RWPE2 (cell line): ENCODE data around the gene HOXC11.

ENCODE experiments used
- ATAC-seq: fragments of 200-7000 bp; cut with Tn5 transposase; 3 replicates; pipeline ENCODE4 v1.9.1; 2021; ENCODE audit warnings: low read depth
- DNase-seq: peaks from one replicate; pipeline ENCODE4 v3.0.0-alpha.2; 2020; ENCODE audit warnings: low spot score
- H3K27ac ChIP-seq: fragments of 450-650 bp; 2 replicates; pipeline ENCODE4 v1.5.1; 2017; ENCODE audit warnings: mild to moderate bottlenecking; ENCODE audit not compliant: poor library complexity, severe bottlenecking
- H3K27me3 ChIP-seq: fragments of 250-450 bp; sonication (Bioruptor Pico); 2 replicates; pipeline ENCODE4 v1.5.1; 2021; ENCODE audit warnings: mild to moderate bottlenecking, moderate library complexity; ENCODE audit not compliant: insufficient read depth, poor library complexity, severe bottlenecking
- H3K36me3 ChIP-seq: fragments of 250-450 bp; sonication (Bioruptor Pico); 2 replicates; pipeline ENCODE4 v1.5.1; 2020; ENCODE audit warnings: low read depth, mild to moderate bottlenecking, moderate library complexity
- H3K4me1 ChIP-seq: fragments of 250-450 bp; sonication (Bioruptor Pico); 2 replicates; pipeline ENCODE4 v1.5.1; 2021; ENCODE audit warnings: mild to moderate bottlenecking, moderate library complexity; ENCODE audit not compliant: insufficient read depth, poor library complexity, severe bottlenecking
- H3K4me3 ChIP-seq: fragments of 250-450 bp; sonication (Bioruptor Pico); 2 replicates; pipeline ENCODE4 v1.5.1; 2021; ENCODE audit warnings: mild to moderate bottlenecking, moderate library complexity; ENCODE audit not compliant: severe bottlenecking
- H3K9me3 ChIP-seq: fragments of 250-450 bp; sonication (Bioruptor Pico); 2 replicates; pipeline ENCODE4 v1.5.1; 2021; ENCODE audit warnings: mild to moderate bottlenecking, moderate library complexity; ENCODE audit not compliant: severe bottlenecking
- TF ChIP-seq, protein P1 (sequence below): fragments of 450-650 bp; IDR thresholded peaks from one replicate; pipeline ENCODE4 v1.5.1; 2017; ENCODE audit warnings: mild to moderate bottlenecking, moderate library complexity; ENCODE audit not compliant: poor library complexity, severe bottlenecking

HOXC11 gene

DNA sequence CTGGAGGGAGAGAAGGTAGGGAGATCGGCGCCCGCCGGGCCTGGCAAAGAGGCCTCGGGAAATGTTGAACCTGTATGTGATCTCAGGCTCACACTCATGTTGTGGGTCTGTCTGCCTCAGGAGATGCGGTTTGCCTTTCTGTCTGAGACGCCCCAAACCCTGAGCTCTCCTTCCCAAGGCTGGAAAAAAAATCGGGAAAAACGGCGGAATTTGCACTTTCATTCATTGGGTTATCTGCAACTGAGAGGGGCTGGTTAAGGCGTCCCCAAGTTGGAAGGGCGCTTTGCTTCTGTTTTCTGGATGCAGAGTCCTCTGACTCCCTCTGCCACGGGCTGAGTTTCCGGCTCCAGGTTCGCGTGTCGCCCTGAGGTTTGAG, 22.1 kb downstream of the HOXC11 start:
- Histone ChIP-seq H3K27me3 (peaks cover 98% of the 10 kb centered on the region), H3K4me1 (no peaks in the 10 kb centered on the region), H3K9me3 (no peaks in the 10 kb centered on the region), H3K4me3 (peak overlapping the region; percentile 29), H3K36me3 (no peaks in the 10 kb centered on the region), H3K27ac (peak overlapping the region; percentile 34)
- no peak for ATAC-seq
- no peak for DNase-seq
- TF ChIP-seq, protein P1, sequence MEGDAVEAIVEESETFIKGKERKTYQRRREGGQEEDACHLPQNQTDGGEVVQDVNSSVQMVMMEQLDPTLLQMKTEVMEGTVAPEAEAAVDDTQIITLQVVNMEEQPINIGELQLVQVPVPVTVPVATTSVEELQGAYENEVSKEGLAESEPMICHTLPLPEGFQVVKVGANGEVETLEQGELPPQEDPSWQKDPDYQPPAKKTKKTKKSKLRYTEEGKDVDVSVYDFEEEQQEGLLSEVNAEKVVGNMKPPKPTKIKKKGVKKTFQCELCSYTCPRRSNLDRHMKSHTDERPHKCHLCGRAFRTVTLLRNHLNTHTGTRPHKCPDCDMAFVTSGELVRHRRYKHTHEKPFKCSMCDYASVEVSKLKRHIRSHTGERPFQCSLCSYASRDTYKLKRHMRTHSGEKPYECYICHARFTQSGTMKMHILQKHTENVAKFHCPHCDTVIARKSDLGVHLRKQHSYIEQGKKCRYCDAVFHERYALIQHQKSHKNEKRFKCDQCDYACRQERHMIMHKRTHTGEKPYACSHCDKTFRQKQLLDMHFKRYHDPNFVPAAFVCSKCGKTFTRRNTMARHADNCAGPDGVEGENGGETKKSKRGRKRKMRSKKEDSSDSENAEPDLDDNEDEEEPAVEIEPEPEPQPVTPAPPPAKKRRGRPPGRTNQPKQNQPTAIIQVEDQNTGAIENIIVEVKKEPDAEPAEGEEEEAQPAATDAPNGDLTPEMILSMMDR: no peak

DNA sequence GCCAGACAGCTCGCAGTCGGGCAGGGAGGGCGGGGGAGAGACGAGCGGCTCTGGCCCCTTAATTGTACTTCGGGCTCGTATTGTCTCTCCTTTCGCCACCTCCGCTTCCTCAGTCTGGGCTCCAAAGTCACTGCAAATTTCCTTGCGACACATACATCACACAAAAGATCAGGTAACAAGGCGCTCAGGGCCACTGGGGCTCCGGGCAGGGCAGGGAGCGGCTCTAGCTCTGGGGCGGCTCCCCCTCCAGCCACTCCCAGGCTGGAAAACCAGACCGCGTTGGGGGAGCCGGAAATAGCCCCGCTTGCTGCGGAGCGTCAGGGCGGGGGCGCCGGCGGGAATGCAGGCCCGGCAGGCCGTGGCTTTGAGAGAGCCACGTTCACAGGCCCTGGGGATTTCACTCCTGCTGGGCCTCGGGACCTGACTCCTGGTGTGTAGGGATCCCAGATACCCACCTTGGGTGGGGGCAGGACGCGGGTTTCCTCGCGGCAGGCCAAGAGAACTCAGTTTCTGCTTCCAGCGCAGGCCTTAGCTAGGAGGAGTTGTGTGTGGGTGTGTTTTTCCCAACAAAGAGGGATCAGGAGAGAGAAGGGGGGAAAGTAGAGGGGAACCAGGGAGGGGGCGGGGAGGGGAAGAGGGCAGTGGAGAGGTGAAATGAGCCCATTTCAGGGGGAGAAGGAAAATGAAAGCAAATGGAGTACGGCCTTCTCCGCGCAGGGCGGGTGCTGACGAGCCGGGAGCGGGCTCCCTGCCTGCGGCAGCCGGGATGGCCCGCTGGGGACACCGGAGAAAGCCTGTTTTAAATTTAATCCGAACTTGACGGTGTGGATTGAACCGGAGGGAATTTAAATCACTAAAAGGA, 22.7 kb downstream of the HOXC11 start:
- H3K36me3 ChIP-seq: no peaks in the 10 kb centered on the region
- DNase-seq (no peak), ATAC-seq (peak; percentile 70)
- H3K9me3 ChIP-seq: no peaks in the 10 kb centered on the region
- peak overlapping the region; percentile 34 for H3K27ac ChIP-seq
- peaks cover 98% of the 10 kb centered on the region for H3K27me3 ChIP-seq
- TF ChIP-seq, protein P1: no peak
- H3K4me3 ChIP-seq: peak overlapping the region; percentile 29
- no peaks in the 10 kb centered on the region for H3K4me1 ChIP-seq

DNA sequence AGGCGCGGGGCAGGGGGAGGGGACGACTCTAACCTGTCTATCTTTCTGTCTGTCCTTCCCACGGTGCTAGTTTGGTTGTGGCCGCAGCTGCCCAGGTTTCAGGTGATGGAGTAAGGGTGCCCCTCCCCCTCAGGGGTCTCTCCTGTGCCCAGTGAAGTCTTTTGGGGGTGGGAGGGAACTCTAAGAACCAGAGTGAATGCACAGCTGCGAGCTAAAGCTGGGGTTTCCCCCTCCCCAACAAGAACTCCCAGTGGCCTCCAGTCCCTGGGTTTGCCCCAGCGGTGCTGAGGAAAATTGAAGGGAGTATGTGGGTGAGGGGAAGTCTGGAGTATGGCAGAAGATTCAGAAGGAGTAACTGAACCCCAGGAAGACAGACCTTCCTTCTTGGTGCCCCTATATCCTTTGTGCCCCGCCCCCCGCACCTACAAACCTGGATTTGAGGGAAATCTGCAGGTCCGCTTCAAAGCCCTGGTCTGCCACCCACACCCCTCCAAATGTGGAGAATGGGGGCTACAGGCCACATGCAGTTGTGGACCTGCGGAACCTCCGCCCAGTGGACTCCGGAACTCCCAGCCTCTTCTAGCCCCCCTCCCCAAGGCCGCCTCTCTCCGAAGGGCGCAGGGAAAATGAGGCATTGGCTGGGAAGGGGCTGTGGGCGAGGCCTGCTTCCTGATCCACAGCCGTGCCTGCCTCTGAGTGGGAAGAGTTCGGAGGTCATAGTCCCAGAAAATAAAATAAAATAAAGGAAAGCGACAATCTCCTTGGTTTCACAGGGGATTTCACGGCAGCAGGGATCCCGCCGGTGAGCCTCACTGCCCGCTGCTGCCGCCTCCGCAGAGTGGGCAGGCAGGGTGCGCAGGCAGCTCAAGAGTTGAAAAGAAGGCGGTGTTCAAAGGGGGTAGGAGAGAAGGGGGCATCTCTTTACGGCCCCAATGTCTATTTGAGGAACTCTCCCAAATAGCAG, 23.6 kb downstream of the HOXC11 start:
- Histone ChIP-seq H3K4me1 (no peaks in the 10 kb centered on the region), H3K27ac (peak overlapping the region; percentile 34), H3K4me3 (peak overlapping the region; percentile 29), H3K9me3 (no peaks in the 10 kb centered on the region), H3K36me3 (no peaks in the 10 kb centered on the region), H3K27me3 (peaks cover 98% of the 10 kb centered on the region)
- ATAC-seq (no peak), DNase-seq (no peak)
- TF ChIP-seq, protein P1: no peak

DNA sequence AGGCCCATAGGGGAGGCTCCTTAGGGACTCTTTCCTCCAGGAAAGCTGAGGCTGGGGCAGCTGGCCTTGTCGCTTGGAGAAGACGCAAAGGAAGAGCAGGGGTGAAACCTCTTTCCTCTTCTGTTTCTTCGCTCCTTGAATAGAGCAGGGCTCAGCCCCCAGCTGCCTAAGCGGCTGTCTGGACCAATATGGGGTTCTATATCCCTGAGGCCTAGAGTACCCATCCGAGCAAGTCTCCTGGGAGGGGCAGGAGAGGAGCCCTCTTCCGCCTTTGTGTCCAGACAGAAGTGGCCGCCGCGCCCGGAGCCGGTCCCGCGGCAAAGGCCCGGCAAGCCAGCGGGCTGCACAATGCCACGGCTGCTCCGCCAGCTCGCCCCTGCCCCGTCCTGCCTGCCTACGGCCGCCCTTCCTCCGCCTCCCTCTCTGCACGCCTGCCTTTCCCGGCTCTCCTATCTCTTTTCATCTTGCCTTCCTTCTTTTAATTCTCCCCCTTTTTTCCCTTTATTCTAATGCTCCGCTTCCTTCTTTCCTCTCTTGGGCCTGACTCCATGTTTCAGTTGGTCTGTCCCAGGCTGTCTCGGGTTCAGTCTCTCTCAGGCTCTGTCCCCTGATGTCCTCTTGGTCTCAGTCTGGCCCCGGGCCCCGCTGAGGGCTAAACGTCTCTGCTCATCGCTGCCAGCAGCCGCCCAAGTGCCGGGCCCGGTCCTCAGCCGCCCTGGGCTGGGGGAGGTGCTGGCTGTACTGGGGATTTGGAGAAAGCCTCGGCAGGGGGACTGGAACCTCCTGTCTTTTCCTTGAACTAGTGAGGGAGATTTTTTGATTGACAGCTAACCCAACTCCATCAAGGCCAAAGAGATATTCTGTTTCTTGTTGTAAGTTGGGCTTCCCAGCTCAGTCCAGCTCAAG, 24.5 kb downstream of the HOXC11 start:
- H3K27ac ChIP-seq: no peak overlapping the region
- no peaks in the 10 kb centered on the region for H3K4me1 ChIP-seq
- peaks cover 98% of the 10 kb centered on the region for H3K27me3 ChIP-seq
- H3K4me3 ChIP-seq: no peak overlapping the region
- DNase-seq (no peak), ATAC-seq (no peak)
- H3K9me3 ChIP-seq: no peaks in the 10 kb centered on the region
- no peaks in the 10 kb centered on the region for H3K36me3 ChIP-seq
- TF ChIP-seq, protein P1: no peak
